Astrocyte (in vitro differentiated cells and primary cell): ENCODE measurements around the gene DCST2.
A peak's percentile ranks its signal among the peaks of the same experiment; 100 is the strongest.

ENCODE experiments used
- EZH2 ChIP-seq: IDR thresholded peaks from 2 replicates; pipeline ENCODE4 v1.6.1; 2012; ENCODE audit warnings: mild to moderate bottlenecking, low read length, inconsistent platforms; ENCODE audit not compliant: insufficient read depth
- TF ChIP-seq, protein P1 (sequence below): IDR thresholded peaks from 2 replicates; pipeline ENCODE4 v1.5.1; 2011; ENCODE audit warnings: low read depth, mild to moderate bottlenecking, inconsistent platforms, low read length, moderate library complexity; ENCODE audit not compliant: insufficient read depth

DNA sequence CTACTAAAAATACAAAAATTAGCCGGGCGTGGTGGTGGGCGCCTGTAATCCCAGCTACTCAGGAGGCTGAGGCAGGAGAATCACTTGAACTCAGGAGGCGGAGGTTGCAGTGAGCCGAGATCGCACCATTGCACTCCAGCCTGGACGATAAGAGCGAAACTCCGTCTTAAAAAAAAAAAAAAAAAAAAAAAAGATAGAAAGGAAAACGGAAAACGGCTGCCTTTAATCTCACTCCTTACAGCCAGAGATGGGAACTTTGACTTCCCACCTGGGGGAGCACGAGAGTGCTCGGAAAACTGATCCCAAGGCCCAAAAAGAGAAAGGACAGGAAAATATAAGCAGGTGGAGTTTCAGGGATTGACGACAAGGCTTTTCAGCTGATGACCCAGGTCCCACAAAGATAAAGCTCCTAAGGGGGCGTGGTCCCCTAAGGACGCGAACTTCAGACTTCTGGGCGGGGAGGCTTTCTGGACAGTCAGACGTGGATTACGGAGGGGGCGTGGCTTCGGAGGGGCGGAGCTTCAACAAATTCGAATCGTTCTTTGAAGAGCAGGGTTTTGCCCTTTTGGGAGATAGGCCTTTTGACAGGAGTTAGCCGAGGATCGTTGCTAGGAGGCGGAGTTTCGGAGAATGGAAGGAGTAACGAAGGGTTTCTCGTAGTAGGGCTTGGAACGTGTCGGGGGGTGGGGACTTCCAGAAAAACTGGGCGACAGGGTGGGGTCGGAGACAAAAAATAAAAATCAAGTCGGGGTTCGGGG lies 60.1 kb downstream of the DCST2 start:
- no peak for TF ChIP-seq EZH2
- TF ChIP-seq, protein P1, sequence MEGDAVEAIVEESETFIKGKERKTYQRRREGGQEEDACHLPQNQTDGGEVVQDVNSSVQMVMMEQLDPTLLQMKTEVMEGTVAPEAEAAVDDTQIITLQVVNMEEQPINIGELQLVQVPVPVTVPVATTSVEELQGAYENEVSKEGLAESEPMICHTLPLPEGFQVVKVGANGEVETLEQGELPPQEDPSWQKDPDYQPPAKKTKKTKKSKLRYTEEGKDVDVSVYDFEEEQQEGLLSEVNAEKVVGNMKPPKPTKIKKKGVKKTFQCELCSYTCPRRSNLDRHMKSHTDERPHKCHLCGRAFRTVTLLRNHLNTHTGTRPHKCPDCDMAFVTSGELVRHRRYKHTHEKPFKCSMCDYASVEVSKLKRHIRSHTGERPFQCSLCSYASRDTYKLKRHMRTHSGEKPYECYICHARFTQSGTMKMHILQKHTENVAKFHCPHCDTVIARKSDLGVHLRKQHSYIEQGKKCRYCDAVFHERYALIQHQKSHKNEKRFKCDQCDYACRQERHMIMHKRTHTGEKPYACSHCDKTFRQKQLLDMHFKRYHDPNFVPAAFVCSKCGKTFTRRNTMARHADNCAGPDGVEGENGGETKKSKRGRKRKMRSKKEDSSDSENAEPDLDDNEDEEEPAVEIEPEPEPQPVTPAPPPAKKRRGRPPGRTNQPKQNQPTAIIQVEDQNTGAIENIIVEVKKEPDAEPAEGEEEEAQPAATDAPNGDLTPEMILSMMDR: peak; percentile 13
